K562 (cell line): ENCODE data around the gene RCE1. TPM values are rescaled to one million over a fixed set of nuclear protein-coding genes. Genes with fewer than 3 reads are reported as not detected.

Experiments used
- ATAC-seq: fragments of 200-7000 bp; cut with Tn5 transposase; 3 replicates; pipeline ENCODE4 v1.9.1; 2020; ENCODE audit warnings: moderate library complexity
- BruUV-seq: library from RNA; stranded (reverse); fragments of 400-500 nt; replicated peaks from 2 replicates; lab custom pipeline; 2021; lab: Mats Ljungman, UMichigan
- CTCF ChIA-PET: fragments of 300-600 bp; formaldehyde crosslinking; extraction: SDS; loops from one replicate; lab custom pipeline; 2021; ENCODE audit warnings: low intra/inter-chr PET ratio; lab: Yijun Ruan, JAX
- POLR2A ChIA-PET: fragments of 300-600, 350-650 bp; sonication (Branson Sonifier 250); formaldehyde crosslinking; extraction: SDS; loops from one replicate; lab custom pipeline; 2021; ENCODE audit warnings: antibody characterized with exemption, inconsistent platforms; lab: Yijun Ruan, JAX
- DNase-seq, 4 experiments: peaks; one replicate each; pipeline versions ENCODE4 v3.0.0 to v3.0.0-alpha.2; 2011 to 2018; ENCODE audit warnings: low spot score in 3 of 4, mixed read lengths in 3 of 4; ENCODE audit errors: extremely low read depth in 1 of 4
- FAIRE-seq: peaks from 2 replicates; lab custom pipeline; 2011; peaks lifted over from hg19 to GRCh38; lab: Jason Lieb, UNC
- H2AFZ ChIP-seq: 2 replicates; pipeline ENCODE4 v1.6.0; 2011; ENCODE audit warnings: low read depth, low read length, control low read depth, inconsistent platforms
- H3K27ac ChIP-seq: fragments of 200-600 bp; 3 replicates; pipeline ENCODE4 v1.8.0; 2011; ENCODE audit warnings: low read depth, mild to moderate bottlenecking, control low read depth, inconsistent platforms, low read length, moderate library complexity, mixed read lengths; ENCODE audit errors: extremely low read depth
- H3K27me3 ChIP-seq, 2 experiments: fragments of 300-600 bp in 1 of 2; 2 replicates in 1 of 2; 3 replicates in 1 of 2; pipeline versions ENCODE4 v1.6.0 to v1.8.0; 2011; ENCODE audit warnings: inconsistent platforms in 2 of 2, low read length in 2 of 2, mild to moderate bottlenecking in 1 of 2, mixed read lengths in 1 of 2, moderate library complexity in 1 of 2; ENCODE audit not compliant: control insufficient read depth in 2 of 2, insufficient read depth in 2 of 2
- H3K36me3 ChIP-seq: fragments of 300-600 bp; 3 replicates; pipeline ENCODE4 v1.8.0; 2011; ENCODE audit warnings: mild to moderate bottlenecking, low read length, inconsistent platforms; ENCODE audit not compliant: control insufficient read depth, insufficient read depth
- H3K4me1 ChIP-seq, 2 experiments: fragments of 200-600 bp in 1 of 2; replicated peaks in 1 of 2; 2 replicates in 1 of 2; 3 replicates in 1 of 2; pipeline versions ENCODE4 v1.5.1 to v1.8.0; 2011; ENCODE audit warnings: inconsistent platforms in 2 of 2, low read length in 2 of 2, mild to moderate bottlenecking in 1 of 2, mixed read lengths in 1 of 2, moderate library complexity in 1 of 2; ENCODE audit not compliant: control insufficient read depth in 2 of 2, insufficient read depth in 2 of 2
- H3K4me2 ChIP-seq: 2 replicates; pipeline ENCODE4 v1.6.1; 2011; ENCODE audit warnings: low read length, control low read depth, inconsistent platforms, mixed read lengths; ENCODE audit not compliant: insufficient read depth
- H3K4me3 ChIP-seq: fragments of 200-600 bp; sonication (generic), shearing (Covaris generic); 2 replicates; pipeline ENCODE4 v1.5.1; 2016; ENCODE audit warnings: control low read depth, inconsistent platforms
- H3K79me2 ChIP-seq: fragments of 200-600 bp; 3 replicates; pipeline ENCODE4 v1.8.0; 2011; ENCODE audit warnings: low read length, inconsistent platforms; ENCODE audit not compliant: control insufficient read depth, insufficient read depth
- H3K9ac ChIP-seq, 2 experiments: 2 replicates each; pipeline versions ENCODE4 v1.6.0 to v1.6.1; 2011; ENCODE audit warnings: low read depth in 2 of 2, low read length in 2 of 2, control low read depth in 1 of 2, inconsistent platforms in 1 of 2, mild to moderate bottlenecking in 1 of 2, mixed read lengths in 1 of 2; ENCODE audit not compliant: insufficient read depth in 1 of 2
- H3K9me1 ChIP-seq: one replicate; pipeline ENCODE4 v1.6.0; 2011; ENCODE audit warnings: inconsistent platforms, mild to moderate bottlenecking, low read length, moderate library complexity; ENCODE audit not compliant: control insufficient read depth, insufficient read depth
- H3K9me3 ChIP-seq: replicated peaks from 2 replicates; pipeline ENCODE4 v1.5.1; 2011; ENCODE audit warnings: low read depth, low read length, inconsistent platforms; ENCODE audit not compliant: control insufficient read depth, insufficient read depth
- H4K20me1 ChIP-seq: replicated peaks from 2 replicates; pipeline ENCODE4 v1.6.1; 2011; ENCODE audit warnings: low read length, inconsistent platforms, mixed read lengths; ENCODE audit not compliant: control insufficient read depth, insufficient read depth
- KLF10 ChIP-seq: fragments of 250-450 bp; sonication (Bioruptor Pico); IDR thresholded peaks from 2 replicates; pipeline ENCODE4 v1.6.1; 2021; ENCODE audit warnings: matching md5 sums
- MAFG ChIP-seq: fragments of 450-650 bp; conservative IDR thresholded peaks from 2 replicates; pipeline ENCODE4 v1.6.1; 2016; ENCODE audit warnings: missing genetic modification characterization, missing compliant biosample characterization
- MAFK ChIP-seq: IDR thresholded peaks from 2 replicates; pipeline ENCODE4 v1.6.1; 2011; ENCODE audit warnings: low read length, improper control_type of control experiment
- MCM2 ChIP-seq: fragments of 450-650 bp; IDR thresholded peaks from 2 replicates; pipeline ENCODE4 v1.6.1; 2017; ENCODE audit warnings: low read depth, mild to moderate bottlenecking
- MYNN ChIP-seq, 2 experiments: sonication (generic); formaldehyde crosslinking in 1 of 2; IDR thresholded peaks; 2 replicates each; pipeline versions ENCODE4 v1.5.0 to v1.6.1; 2016 to 2020; ENCODE audit warnings: antibody characterized with exemption in 1 of 2, missing genetic modification reagents in 1 of 2
- PHF20 ChIP-seq: fragments of 450-650 bp; IDR thresholded peaks from 2 replicates; pipeline ENCODE4 v1.6.1; 2018; ENCODE audit not compliant: partially characterized antibody
- PPARD ChIP-seq: fragments of 250-450 bp; sonication (Bioruptor Pico); IDR thresholded peaks from 2 replicates; pipeline ENCODE4 v1.8.0; 2022; ENCODE audit warnings: inconsistent platforms, mild to moderate bottlenecking, moderate library complexity
- SIX5 ChIP-seq, 2 experiments: IDR thresholded peaks; 2 replicates each; pipeline ENCODE4 v1.6.1; 2011; ENCODE audit warnings: low read length in 2 of 2, borderline replicate concordance in 1 of 2, low read depth in 1 of 2, mild to moderate bottlenecking in 1 of 2, moderate library complexity in 1 of 2; ENCODE audit not compliant: insufficient read depth in 1 of 2
- TRIM24 ChIP-seq, 2 experiments: fragments of 450-650 bp; IDR thresholded peaks; 2 replicates each; pipeline ENCODE4 v1.6.1; 2016
- YBX1 ChIP-seq: fragments of 450-650 bp; IDR thresholded peaks from 2 replicates; pipeline ENCODE4 v1.7.1; 2016; ENCODE audit warnings: mild to moderate bottlenecking
- ZKSCAN1 ChIP-seq: fragments of 150-350 bp; IDR thresholded peaks from 2 replicates; pipeline ENCODE4 v1.6.1; 2016; ENCODE audit warnings: low read depth, low read length
- ZNF197 ChIP-seq: fragments of 200-800 bp; sonication (Bioruptor generic); IDR thresholded peaks from 2 replicates; pipeline ENCODE4 v1.6.1; 2016; ENCODE audit warnings: low read depth, missing genetic modification characterization, missing compliant biosample characterization
- ZNF436 ChIP-seq: fragments of 250-450, 450-650 bp; sonication (Bioruptor Pico); formaldehyde crosslinking; IDR thresholded peaks from 2 replicates; pipeline ENCODE4 v1.7.0; 2020; ENCODE audit warnings: mild to moderate bottlenecking
- WGBS: fragments of 100-300 bp; shearing (Covaris generic); methylation state at CpG from one replicate; pipeline ENCODE4 v1.1.6; 2016; ENCODE audit warnings: low coverage, mixed read lengths; ENCODE audit not compliant: insufficient coverage; ENCODE audit errors: missing lambda C conversion rate; 5-methylcytosine and 5-hydroxymethylcytosine counted together
- in situ Hi-C: fragments of 300-500 bp; cut with MboI; formaldehyde crosslinking; loops from 4 replicates; pipeline ENCODE4 v1.15.0; 2018; ENCODE audit warnings: inconsistent platforms, mixed read lengths
- intact Hi-C: fragments of 100-400 bp; cut with micrococcal nuclease; formaldehyde crosslinking; loops from 2 replicates; pipeline ENCODE4 v1.14.2; 2022
- polyA plus RNA-seq, 8 experiments: library from polyadenylated mRNA; depleted of rRNA in 4 of 8; stranded (reverse) in 5 of 8; unstranded in 3 of 8; fragments of >200 nt; fragmentation: Nextera tagmentation in 2 of 8; fragmentation: Illumina TruSeq in 1 of 8; extraction: Ambion mirVana in 2 of 8; extraction: Trizol in 1 of 8; gene quantifications; 2 replicates each; pipeline versions ENCODE4 v1.2.1 to v1.2.3, GENCODE V29; 2011 to 2014; ENCODE audit warnings: inconsistent platforms in 1 of 8, missing spikeins in 1 of 8
- total RNA-seq, 7 experiments: library from RNA; depleted of rRNA in 6 of 7; stranded (reverse); fragments of >200 nt in 6 of 7; fragmentation: Illumina TruSeq in 2 of 7; extraction: Trizol in 2 of 7; gene quantifications; 2 replicates each; pipeline versions ENCODE4 v1.2.1 to v1.2.3, GENCODE V29; 2011 to 2021; ENCODE audit warnings: low replicate concordance in 1 of 7
- TF ChIP-seq, protein P1 (sequence below): fragments of 250-450 bp; sonication (Bioruptor Pico); IDR thresholded peaks from 2 replicates; pipeline ENCODE4 v1.9.0; 2021; ENCODE audit warnings: mild to moderate bottlenecking
- TF ChIP-seq, protein P2 (sequence below): fragments of 250-450 bp; sonication (Bioruptor Pico); IDR thresholded peaks from 2 replicates; pipeline ENCODE4 v1.4.0; 2020; ENCODE audit warnings: mild to moderate bottlenecking, moderate library complexity, borderline replicate concordance
- TF ChIP-seq, protein P3 (sequence below): fragments of 450-650 bp; formaldehyde crosslinking; IDR thresholded peaks from 2 replicates; pipeline ENCODE4 v1.4.0; 2020; ENCODE audit warnings: mild to moderate bottlenecking, moderate library complexity

RCE1 gene
- total and polyA plus RNA-seq, 9 of the 15 experiments (the other 6 are each of a cell fraction or from before 2014, with no cell fraction given), result 0.75 to 41.5 (median 15.1) TPM

DNA sequence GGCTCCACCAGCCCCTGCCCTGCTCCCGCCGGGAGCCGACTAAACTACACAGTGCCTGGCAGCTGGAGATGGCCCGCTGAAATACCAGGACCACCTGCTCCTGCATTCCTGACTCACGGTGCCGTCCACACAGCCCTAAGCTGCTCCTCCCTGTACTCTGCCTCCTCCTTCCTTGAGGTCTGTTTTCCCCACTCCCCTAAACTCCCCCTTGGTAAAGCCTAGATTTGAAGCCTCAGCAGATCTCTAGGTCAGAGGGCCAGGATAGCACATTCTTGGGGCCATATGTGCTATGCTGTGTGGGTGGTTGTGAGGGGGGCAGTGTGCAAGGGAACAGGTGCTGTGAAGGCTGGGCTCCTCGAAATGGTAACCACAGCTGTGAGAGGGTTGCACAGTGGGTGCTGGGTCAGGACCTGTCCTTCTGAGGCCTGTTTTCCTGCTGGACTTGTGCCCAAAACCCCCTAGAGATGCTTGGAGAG lies 23.3 kb downstream of the RCE1 start:
- Histone ChIP-seq H3K36me3 (peaks cover 23% of the 10 kb centered on the region; the same call in 2 of the 3 replicates), H3K9me1 (no peaks in the 10 kb centered on the region), H3K79me2 (no peaks in the 10 kb centered on the region), H2AFZ (no peak overlapping the region), H3K27ac (no peak overlapping the region), H3K27me3 (no peaks in the 10 kb centered on the region), H4K20me1 (0 out of 2 replicates have a peak, but pooled peaks cover 3% of the 10 kb centered on the region), H3K9me3 (no peaks in the 10 kb centered on the region), H3K4me2 (no peak overlapping the region), H3K9ac (peak overlapping the region in 1 of 2 experiments; percentile 81; a peak in 2 of 4 replicates), H3K4me1 (peaks cover 10 to 71% of the 10 kb centered on the region in 2 experiments; a peak in 4 of 5 replicates), H3K4me3 (no peak overlapping the region)
- TF ChIP-seq MAFG (tag) (no peak), ZNF197 (CRISPR knock-in tag) (no peak), KLF10 (CRISPR knock-in tag) (no peak), ZKSCAN1 (no peak), MYNN (IDR thresholded peaks at IDR 0.05) (no peak), MYNN (CRISPR knock-in tag; IDR thresholded peaks at IDR 0.05) (no peak), PHF20 (no peak), PPARD (no peak), SIX5 (IDR thresholded peaks at IDR 0.05; ENCODE audit: borderline replicate concordance in 1 of 2, insufficient read depth in 1 of 2, low read depth in 1 of 2, low read length in 2 of 2) (no peak), TRIM24 (IDR thresholded peaks at IDR 0.05) (no peak), MAFK (no peak), ZNF436 (CRISPR knock-in tag) (no peak), MCM2 (no peak), YBX1 (no peak)
- TF ChIP-seq, protein P1, sequence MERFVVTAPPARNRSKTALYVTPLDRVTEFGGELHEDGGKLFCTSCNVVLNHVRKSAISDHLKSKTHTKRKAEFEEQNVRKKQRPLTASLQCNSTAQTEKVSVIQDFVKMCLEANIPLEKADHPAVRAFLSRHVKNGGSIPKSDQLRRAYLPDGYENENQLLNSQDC (CRISPR knock-in tag), result no peak
- TF ChIP-seq, protein P2, sequence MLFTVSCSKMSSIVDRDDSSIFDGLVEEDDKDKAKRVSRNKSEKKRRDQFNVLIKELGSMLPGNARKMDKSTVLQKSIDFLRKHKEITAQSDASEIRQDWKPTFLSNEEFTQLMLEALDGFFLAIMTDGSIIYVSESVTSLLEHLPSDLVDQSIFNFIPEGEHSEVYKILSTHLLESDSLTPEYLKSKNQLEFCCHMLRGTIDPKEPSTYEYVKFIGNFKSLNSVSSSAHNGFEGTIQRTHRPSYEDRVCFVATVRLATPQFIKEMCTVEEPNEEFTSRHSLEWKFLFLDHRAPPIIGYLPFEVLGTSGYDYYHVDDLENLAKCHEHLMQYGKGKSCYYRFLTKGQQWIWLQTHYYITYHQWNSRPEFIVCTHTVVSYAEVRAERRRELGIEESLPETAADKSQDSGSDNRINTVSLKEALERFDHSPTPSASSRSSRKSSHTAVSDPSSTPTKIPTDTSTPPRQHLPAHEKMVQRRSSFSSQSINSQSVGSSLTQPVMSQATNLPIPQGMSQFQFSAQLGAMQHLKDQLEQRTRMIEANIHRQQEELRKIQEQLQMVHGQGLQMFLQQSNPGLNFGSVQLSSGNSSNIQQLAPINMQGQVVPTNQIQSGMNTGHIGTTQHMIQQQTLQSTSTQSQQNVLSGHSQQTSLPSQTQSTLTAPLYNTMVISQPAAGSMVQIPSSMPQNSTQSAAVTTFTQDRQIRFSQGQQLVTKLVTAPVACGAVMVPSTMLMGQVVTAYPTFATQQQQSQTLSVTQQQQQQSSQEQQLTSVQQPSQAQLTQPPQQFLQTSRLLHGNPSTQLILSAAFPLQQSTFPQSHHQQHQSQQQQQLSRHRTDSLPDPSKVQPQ (CRISPR knock-in tag), result no peak
- TF ChIP-seq, protein P3, sequence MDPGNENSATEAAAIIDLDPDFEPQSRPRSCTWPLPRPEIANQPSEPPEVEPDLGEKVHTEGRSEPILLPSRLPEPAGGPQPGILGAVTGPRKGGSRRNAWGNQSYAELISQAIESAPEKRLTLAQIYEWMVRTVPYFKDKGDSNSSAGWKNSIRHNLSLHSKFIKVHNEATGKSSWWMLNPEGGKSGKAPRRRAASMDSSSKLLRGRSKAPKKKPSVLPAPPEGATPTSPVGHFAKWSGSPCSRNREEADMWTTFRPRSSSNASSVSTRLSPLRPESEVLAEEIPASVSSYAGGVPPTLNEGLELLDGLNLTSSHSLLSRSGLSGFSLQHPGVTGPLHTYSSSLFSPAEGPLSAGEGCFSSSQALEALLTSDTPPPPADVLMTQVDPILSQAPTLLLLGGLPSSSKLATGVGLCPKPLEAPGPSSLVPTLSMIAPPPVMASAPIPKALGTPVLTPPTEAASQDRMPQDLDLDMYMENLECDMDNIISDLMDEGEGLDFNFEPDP (CRISPR knock-in tag), result no peak
- CTCF ChIA-PET, result no interaction called here
- BruUV-seq, result no TSS peak
- no peak for FAIRE-seq
- WGBS, result 89% methylated on average over 7 of the region's 7 CpGs
- DNase-seq, result no peak
- no peak for ATAC-seq
- in situ Hi-C loops (no loop called here), intact Hi-C loops (no loop called here)
- POLR2A ChIA-PET, result no interaction called here
